Measurements from ENCODE around the gene EPHB3.

EPHB3 gene

GRCh38 chr3:184561061-184561912 lies at the start of gene EPHB3:
TSS of gene EPHB3 (plus strand) at chr3:184561785. CDS start at chr3:184562236, 451 bp downstream.
- H3K27ac ChIP-seq = peak within 1 kb of the TSS; percentile 98

GRCh38 chr3:184512621-184513020 lies 49.0 kb upstream of the EPHB3 start:
- no peak overlapping the region for H3K27ac ChIP-seq
- TF ChIP-seq, protein P1, sequence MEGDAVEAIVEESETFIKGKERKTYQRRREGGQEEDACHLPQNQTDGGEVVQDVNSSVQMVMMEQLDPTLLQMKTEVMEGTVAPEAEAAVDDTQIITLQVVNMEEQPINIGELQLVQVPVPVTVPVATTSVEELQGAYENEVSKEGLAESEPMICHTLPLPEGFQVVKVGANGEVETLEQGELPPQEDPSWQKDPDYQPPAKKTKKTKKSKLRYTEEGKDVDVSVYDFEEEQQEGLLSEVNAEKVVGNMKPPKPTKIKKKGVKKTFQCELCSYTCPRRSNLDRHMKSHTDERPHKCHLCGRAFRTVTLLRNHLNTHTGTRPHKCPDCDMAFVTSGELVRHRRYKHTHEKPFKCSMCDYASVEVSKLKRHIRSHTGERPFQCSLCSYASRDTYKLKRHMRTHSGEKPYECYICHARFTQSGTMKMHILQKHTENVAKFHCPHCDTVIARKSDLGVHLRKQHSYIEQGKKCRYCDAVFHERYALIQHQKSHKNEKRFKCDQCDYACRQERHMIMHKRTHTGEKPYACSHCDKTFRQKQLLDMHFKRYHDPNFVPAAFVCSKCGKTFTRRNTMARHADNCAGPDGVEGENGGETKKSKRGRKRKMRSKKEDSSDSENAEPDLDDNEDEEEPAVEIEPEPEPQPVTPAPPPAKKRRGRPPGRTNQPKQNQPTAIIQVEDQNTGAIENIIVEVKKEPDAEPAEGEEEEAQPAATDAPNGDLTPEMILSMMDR (IDR thresholded peaks at IDR 0.05) = no peak
- TF ChIP-seq ZFX (IDR thresholded peaks at IDR 0.05; ENCODE audit: borderline replicate concordance) = no peak

More at GRCh38 chr3:184561061-184561912, at the start of gene EPHB3:
- TF ChIP-seq, protein P1 (IDR thresholded peaks at IDR 0.05) = peak; percentile 97
- no peak for TF ChIP-seq ZFX (IDR thresholded peaks at IDR 0.05; ENCODE audit: borderline replicate concordance)

DNA sequence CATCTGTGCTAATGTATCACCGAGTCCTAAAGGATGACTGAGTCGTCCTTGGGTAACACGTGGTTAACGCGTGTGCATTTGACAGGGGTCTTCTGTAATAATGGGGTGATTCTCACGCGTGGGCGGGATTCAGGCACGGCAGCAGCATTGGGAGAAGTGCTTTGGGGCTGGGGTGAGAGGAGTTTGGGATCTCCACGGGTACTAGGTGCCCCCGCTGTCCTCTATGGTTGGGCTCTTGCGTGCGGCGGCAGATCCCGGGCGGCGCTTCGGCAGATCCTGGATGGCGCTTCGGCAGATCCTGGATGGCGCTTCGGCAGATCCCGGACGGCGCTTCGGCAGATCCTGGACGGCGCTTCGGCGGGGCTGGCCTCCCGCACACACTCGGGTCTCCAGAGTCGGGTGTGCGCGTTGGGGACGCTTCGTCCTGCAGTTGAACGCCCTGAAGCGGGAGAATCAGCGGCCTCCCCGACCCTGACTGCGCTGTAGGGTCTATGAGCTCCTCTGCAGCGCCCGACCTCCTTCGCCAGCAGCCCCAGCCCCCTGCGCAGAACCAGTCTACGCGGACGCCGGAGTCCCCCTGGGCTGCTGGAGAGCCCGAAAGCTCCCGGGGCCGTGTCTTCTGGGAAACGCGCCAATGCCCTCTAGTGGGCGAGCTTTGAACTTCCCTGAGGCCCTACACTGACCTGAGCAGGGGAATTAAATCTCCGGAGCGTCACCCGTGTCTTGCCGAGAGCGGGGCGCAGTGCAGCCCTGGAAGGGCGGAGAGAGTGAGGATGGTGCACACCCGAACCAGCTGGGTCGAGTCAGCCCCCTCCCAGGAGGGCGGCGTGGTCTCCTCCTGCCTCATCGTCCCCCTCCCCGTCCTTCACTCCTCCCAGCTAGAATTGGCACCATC lies 48.1 kb upstream of the EPHB3 start:
- TF ChIP-seq ZFX (IDR thresholded peaks at IDR 0.05; ENCODE audit: borderline replicate concordance) = no peak
- TF ChIP-seq, protein P1 (IDR thresholded peaks at IDR 0.05) = peak; percentile 93
- H3K27ac ChIP-seq = 0 out of 2 replicates have a peak overlapping the region, but pooled peaks have one; percentile 30

- H3K27ac ChIP-seq = no peak overlapping the region
- TF ChIP-seq, protein P1 (IDR thresholded peaks at IDR 0.05) = no peak
Observed at GRCh38 chr3:184514171-184514490, 47.5 kb upstream of the EPHB3 start.

DNA sequence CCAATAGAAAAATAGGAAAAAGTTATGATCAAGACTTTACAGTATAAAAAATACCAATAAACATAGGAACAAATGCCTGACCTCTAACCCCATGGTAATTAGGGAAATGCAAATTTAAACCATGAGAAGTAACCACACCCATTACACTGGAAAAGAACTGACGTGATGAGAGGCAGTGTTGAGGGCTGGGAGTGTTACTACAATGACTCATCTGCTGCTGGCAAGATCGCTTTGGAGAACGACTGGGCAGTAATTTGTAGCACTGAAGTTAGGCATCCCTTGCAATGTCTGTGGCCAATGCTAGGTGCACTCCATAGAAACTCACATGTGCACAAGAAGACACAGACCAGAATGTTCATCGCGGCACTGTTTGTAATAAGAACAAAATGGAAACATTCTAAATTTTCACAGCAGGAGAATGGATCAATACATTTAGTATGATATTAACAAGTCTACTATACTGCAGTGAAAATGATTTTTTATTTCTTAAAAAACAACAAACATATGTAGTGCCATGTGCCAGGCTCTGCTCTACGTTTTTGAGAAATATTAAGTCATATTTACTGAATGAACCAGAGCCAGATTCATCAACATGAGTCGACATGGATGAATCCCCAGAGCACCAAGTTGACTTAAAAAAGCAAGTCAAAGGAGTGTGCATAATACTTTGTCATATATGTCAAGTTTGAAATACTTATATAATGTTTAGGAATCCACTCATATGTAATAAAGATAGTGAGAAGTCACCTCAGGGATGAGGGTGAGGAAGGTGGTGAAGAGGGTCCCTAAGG lies 37.6 kb upstream of the EPHB3 start:
- TF ChIP-seq, protein P1 (IDR thresholded peaks at IDR 0.05) = no peak
- TF ChIP-seq ZFX (IDR thresholded peaks at IDR 0.05; ENCODE audit: borderline replicate concordance) = no peak
- no peak overlapping the region for H3K27ac ChIP-seq

GRCh38 chr3:184524981-184525336 lies 36.6 kb upstream of the EPHB3 start:
- H3K27ac ChIP-seq = no peak overlapping the region
- no peak for TF ChIP-seq ZFX (IDR thresholded peaks at IDR 0.05; ENCODE audit: borderline replicate concordance)
- TF ChIP-seq, protein P1 (IDR thresholded peaks at IDR 0.05) = no peak

Data from 22Rv1 (cell line).